ENCODE data around the gene STRN4. TPM values are rescaled to one million over a fixed set of nuclear protein-coding genes. Genes with fewer than 3 reads are reported as not detected.

Gene STRN4
- total and polyA plus RNA-seq, 9 of the 15 experiments (the other 6 are each of a cell fraction or from before 2014, with no cell fraction given), result 0.62 to 83.7 (median 36.9) TPM

DNA sequence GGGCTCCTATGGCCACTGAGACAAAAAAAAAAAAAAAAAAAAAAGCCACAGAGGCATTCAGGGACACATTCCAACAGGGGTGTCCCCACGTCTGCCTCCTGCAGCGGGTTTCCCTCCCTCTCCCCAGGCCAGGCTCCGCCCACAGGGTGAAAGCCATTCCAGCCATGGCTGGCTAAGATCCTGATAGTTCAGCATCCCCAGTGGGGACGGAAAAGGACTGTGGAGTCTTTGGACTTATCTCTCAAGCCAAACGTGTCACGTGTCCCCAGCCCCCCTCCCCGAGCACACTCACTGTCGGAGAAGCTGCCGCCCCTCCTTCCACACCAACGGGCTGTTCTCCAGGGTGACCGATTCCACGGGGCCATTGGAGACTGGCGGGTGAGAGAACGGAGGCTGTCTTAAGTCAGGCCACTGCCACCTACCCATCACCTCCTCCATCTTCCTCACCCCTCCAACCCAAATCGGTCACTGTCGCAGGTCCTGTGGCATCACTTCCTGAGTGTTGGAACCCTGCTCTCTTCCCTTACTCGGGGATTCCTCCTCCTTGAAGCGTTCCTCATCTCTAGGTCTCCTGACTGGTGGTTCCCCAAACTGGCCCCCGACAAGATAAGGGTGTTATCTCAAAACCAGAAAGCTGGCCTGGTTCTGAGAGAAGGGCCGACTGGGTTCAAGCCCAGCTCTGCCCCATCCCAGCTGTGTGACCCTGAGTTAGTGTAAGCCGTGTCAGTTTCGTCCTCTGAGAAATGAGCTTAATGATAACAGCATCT lies 9.5 kb downstream of the STRN4 start (continued):
- TF ChIP-seq, protein P1, sequence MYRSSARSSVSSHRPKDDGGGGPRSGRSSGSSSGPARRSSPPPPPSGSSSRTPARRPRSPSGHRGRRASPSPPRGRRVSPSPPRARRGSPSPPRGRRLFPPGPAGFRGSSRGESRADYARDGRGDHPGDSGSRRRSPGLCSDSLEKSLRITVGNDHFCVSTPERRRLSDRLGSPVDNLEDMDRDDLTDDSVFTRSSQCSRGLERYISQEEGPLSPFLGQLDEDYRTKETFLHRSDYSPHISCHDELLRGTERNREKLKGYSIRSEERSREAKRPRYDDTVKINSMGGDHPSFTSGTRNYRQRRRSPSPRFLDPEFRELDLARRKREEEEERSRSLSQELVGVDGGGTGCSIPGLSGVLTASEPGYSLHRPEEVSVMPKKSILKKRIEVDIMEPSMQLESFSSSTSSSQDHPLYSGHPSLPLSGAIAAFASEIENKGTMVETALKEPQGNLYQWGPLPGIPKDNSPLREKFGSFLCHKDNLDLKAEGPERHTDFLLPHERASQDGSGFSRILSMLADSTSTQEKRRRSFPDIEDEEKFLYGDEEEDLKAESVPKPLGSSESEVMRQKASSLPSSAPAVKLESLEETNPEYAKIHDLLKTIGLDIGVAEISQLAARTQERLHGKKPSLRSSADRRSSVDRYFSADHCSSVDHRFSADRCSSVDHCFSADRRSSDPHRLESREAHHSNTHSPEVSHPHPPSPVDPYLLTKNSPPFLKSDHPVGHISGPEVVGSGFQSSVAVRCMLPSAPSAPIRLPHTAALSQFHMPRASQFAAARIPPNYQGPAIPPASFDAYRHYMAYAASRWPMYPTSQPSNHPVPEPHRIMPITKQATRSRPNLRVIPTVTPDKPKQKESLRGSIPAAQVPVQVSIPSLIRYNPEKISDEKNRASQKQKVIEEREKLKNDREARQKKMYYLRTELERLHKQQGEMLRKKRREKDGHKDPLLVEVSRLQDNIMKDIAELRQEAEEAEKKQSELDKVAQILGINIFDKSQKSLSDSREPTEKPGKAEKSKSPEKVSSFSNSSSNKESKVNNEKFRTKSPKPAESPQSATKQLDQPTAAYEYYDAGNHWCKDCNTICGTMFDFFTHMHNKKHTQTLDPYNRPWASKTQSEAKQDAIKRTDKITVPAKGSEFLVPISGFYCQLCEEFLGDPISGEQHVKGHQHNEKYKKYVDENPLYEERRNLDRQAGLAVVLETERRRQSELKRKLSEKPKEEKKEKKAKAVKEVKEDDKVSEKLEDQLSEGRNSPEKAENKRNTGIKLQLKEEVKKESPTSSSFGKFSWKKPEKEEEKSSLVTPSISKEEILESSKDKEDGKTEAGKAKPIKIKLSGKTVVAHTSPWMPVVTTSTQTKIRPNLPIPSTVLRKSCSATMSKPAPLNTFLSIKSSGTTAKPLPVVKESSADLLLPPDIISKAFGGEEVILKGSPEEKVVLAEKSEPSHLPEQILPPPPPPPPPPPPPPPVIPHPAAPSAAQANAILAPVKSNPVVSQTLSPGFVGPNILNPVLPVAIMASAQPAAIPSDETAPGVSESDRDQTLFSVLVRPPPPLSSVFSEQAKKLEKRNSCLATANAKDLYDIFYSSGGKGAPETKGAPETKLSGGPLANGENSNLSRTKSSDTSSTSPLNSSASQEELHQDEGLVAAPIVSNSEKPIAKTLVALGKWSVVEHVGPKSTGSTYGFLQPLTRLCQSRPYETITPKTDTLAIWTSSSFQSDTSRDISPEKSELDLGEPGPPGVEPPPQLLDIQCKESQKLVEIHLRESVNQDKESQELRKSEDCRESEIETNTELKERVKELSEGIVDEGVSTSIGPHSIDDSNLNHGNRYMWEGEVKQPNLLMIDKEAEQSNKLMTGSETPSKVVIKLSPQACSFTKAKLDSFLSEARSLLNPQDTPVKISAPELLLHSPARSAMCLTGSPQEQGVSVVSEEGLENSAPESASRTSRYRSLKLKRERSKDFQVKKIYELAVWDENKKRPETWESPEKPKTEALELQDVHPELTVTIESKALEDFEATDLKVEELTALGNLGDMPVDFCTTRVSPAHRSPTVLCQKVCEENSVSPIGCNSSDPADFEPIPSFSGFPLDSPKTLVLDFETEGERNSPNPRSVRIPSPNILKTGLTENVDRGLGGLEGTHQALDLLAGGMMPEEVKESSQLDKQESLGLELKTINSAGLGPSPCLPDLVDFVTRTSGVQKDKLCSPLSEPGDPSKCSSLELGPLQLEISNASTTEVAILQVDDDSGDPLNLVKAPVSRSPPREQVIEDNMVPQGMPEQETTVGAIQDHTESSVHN (IDR thresholded peaks at IDR 0.05; ENCODE audit: borderline replicate concordance in 1 of 2, low read depth in 1 of 2), result no peak
- TF ChIP-seq PML (IDR thresholded peaks at IDR 0.05; ENCODE audit: low read length) (no peak), NELFE (IDR thresholded peaks at IDR 0.05; ENCODE audit: insufficient read depth, insufficient read length) (no peak), ETV5 (CRISPR knock-in tag; IDR thresholded peaks at IDR 0.05; ENCODE audit: low read depth) (peak; percentile 42; the same call in 1 of the 2 replicates), SMAD2 (IDR thresholded peaks at IDR 0.05; ENCODE audit: low read depth, low read length) (no peak), L3MBTL2 (IDR thresholded peaks at IDR 0.05) (0 out of 2 replicates have a peak, but pooled peaks have one; percentile 15), PHF8 (IDR thresholded peaks at IDR 0.05; ENCODE audit: borderline replicate concordance, low read length) (no peak), XRCC4 (IDR thresholded peaks at IDR 0.05; ENCODE audit: extremely low read depth, insufficient read depth, insufficient read length) (no peak), GATAD2B (IDR thresholded peaks at IDR 0.05; ENCODE audit: borderline replicate concordance) (no peak), MEF2D (tag; conservative IDR thresholded peaks at IDR 0.05; ENCODE audit: low read depth) (0 out of 2 replicates have a peak, but pooled peaks have one; percentile 13), MCM5 (IDR thresholded peaks at IDR 0.05; ENCODE audit: low read depth) (no peak), ZNF507 (tag; conservative IDR thresholded peaks at IDR 0.05) (no peak), RAD51 (IDR thresholded peaks at IDR 0.05; ENCODE audit: borderline replicate concordance, low read depth) (peak; percentile 94), ZNF384 (IDR thresholded peaks at IDR 0.05; ENCODE audit: low read depth, low read length) (peak; percentile 81), KDM1A (IDR thresholded peaks at IDR 0.05) (peak; percentile 65 to 68; a peak in 3 of 4 replicates)
- TF ChIP-seq, protein P2, sequence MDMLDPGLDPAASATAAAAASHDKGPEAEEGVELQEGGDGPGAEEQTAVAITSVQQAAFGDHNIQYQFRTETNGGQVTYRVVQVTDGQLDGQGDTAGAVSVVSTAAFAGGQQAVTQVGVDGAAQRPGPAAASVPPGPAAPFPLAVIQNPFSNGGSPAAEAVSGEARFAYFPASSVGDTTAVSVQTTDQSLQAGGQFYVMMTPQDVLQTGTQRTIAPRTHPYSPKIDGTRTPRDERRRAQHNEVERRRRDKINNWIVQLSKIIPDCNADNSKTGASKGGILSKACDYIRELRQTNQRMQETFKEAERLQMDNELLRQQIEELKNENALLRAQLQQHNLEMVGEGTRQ (CRISPR knock-in tag; IDR thresholded peaks at IDR 0.05), result peak; percentile 92
- TF ChIP-seq, protein P3, sequence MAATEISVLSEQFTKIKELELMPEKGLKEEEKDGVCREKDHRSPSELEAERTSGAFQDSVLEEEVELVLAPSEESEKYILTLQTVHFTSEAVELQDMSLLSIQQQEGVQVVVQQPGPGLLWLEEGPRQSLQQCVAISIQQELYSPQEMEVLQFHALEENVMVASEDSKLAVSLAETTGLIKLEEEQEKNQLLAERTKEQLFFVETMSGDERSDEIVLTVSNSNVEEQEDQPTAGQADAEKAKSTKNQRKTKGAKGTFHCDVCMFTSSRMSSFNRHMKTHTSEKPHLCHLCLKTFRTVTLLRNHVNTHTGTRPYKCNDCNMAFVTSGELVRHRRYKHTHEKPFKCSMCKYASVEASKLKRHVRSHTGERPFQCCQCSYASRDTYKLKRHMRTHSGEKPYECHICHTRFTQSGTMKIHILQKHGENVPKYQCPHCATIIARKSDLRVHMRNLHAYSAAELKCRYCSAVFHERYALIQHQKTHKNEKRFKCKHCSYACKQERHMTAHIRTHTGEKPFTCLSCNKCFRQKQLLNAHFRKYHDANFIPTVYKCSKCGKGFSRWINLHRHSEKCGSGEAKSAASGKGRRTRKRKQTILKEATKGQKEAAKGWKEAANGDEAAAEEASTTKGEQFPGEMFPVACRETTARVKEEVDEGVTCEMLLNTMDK (IDR thresholded peaks at IDR 0.05; ENCODE audit: borderline replicate concordance, insufficient read depth, low read depth, low read length, poor library complexity, severe bottlenecking), result no peak
